HCT116 (cell line): Measurements from ENCODE around the gene SPNS1. TPM values are rescaled to one million over a fixed set of nuclear protein-coding genes. Genes with fewer than 3 reads are reported as not detected.

Source experiments
- ATAC-seq: fragments of 200-7000 bp; cut with Tn5 transposase; 2 replicates; pipeline ENCODE4 v1.9.1; 2020; ENCODE audit warnings: mild to moderate bottlenecking, moderate library complexity
- Bru-seq: library from RNA; stranded (reverse); fragments of 400-500 nt; gene quantifications from one replicate; lab custom pipeline; 2021; lab: Mats Ljungman, UMichigan
- BruChase-seq, 2 experiments: library from RNA; stranded (reverse); fragments of 400-500 nt; gene quantifications; one replicate each; lab custom pipeline; 2021; lab: Mats Ljungman, UMichigan
- BruUV-seq: library from RNA; stranded (reverse); fragments of 400-500 nt; replicated peaks from 2 replicates; lab custom pipeline; 2021; lab: Mats Ljungman, UMichigan
- CTCF ChIA-PET: fragments of 300-600 bp; sonication (Branson Sonifier 250); formaldehyde crosslinking; loops from one replicate; lab custom pipeline; 2021; ENCODE audit warnings: antibody characterized with exemption; lab: Charles Lee
- POLR2A ChIA-PET: fragments of 300-600, 350-600 bp; sonication (Branson Sonifier 250); formaldehyde crosslinking; loops from one replicate; lab custom pipeline; 2021; ENCODE audit warnings: antibody characterized with exemption; lab: Charles Lee
- RAD21 ChIA-PET, 2 experiments: fragments of 300-600 bp; sonication (Branson Sonifier 250); formaldehyde crosslinking; loops; one replicate each; lab custom pipeline; 2023; ENCODE audit warnings: low total read pairs in 2 of 2; ENCODE audit not compliant: uncharacterized antibody in 2 of 2, unreplicated experiment in 2 of 2, low non-redundant PET in 1 of 2; lab: Charles Lee
- DNase-seq: peaks from one replicate; pipeline ENCODE4 v3.0.0-alpha.2; 2010; ENCODE audit warnings: low read depth, low spot score
- H2AFZ ChIP-seq: fragments of 200-600 bp; shearing (Covaris generic), sonication (generic); 2 replicates; pipeline ENCODE4 v1.6.1; 2017; ENCODE audit warnings: low read depth, mixed run types, mixed read lengths, antibody characterized with exemption, low read length; ENCODE audit not compliant: poor library complexity, severe bottlenecking
- H3K27ac ChIP-seq: 2 replicates; pipeline ENCODE4 v1.5.1; 2012; ENCODE audit warnings: low read depth, low read length
- H3K27me3 ChIP-seq: fragments of 200-600 bp; sonication (generic); 2 replicates; pipeline ENCODE4 v1.6.1; 2016; ENCODE audit warnings: mixed run types, low read length, mixed read lengths; ENCODE audit not compliant: insufficient read depth
- H3K36me3 ChIP-seq, 2 experiments: fragments of 200-500 bp in 1 of 2; fragments of 200-600 bp in 1 of 2; sonication (Bioruptor generic) in 1 of 2; sonication (generic) in 1 of 2; 2 replicates each; pipeline versions ENCODE4 v1.5.1 to v1.6.1; 2014 to 2016; ENCODE audit warnings: low read length in 2 of 2, inconsistent platforms in 1 of 2, mixed read lengths in 1 of 2, mixed run types in 1 of 2; ENCODE audit not compliant: insufficient read depth in 2 of 2, control insufficient read depth in 1 of 2
- H3K4me1 ChIP-seq, 2 experiments: fragments of 200-600 bp in 1 of 2; sonication (generic) in 1 of 2; 2 replicates each; pipeline versions ENCODE4 v1.5.1 to v1.6.1; 2012 to 2017; ENCODE audit warnings: low read length in 2 of 2, inconsistent platforms in 1 of 2, mild to moderate bottlenecking in 1 of 2, mixed read lengths in 1 of 2, mixed run types in 1 of 2, moderate library complexity in 1 of 2; ENCODE audit not compliant: insufficient read depth in 2 of 2, control insufficient read depth in 1 of 2
- H3K4me2 ChIP-seq: fragments of 200-600 bp; sonication (generic); 2 replicates; pipeline ENCODE4 v1.6.1; 2017; ENCODE audit warnings: mixed run types, low read length, mixed read lengths
- H3K4me3 ChIP-seq, 2 experiments: fragments of 200-600 bp in 1 of 2; sonication (generic) in 1 of 2; replicated peaks in 1 of 2; 2 replicates each; pipeline ENCODE4 v1.5.1; 2011 to 2016; ENCODE audit warnings: low read length in 2 of 2, control low read depth in 1 of 2, low read depth in 1 of 2, mild to moderate bottlenecking in 1 of 2, mixed read lengths in 1 of 2, mixed run types in 1 of 2
- H3K79me2 ChIP-seq: fragments of 200-600 bp; sonication (generic); 2 replicates; pipeline ENCODE4 v1.6.1; 2017; ENCODE audit warnings: mild to moderate bottlenecking, mixed run types, low read length, moderate library complexity, mixed read lengths; ENCODE audit not compliant: insufficient read depth
- H3K9ac ChIP-seq: fragments of 200-600 bp; sonication (generic); 2 replicates; pipeline ENCODE4 v1.6.1; 2016; ENCODE audit warnings: low read length, mixed read lengths
- H3K9me2 ChIP-seq: fragments of 200-600 bp; sonication (generic), shearing (Covaris generic); 2 replicates; pipeline ENCODE4 v1.6.1; 2017; ENCODE audit warnings: mixed run types, mild to moderate bottlenecking, moderate library complexity; ENCODE audit not compliant: insufficient read depth
- H3K9me3 ChIP-seq, 2 experiments: fragments of 200-500 bp in 1 of 2; fragments of 200-600 bp in 1 of 2; sonication (Bioruptor generic) in 1 of 2; sonication (generic) in 1 of 2; 2 replicates each; pipeline ENCODE4 v1.6.1; 2014 to 2017; ENCODE audit warnings: low read length in 2 of 2, mixed read lengths in 2 of 2, inconsistent platforms in 1 of 2, low read depth in 1 of 2, mild to moderate bottlenecking in 1 of 2, mixed run types in 1 of 2, moderate library complexity in 1 of 2; ENCODE audit not compliant: control insufficient read depth in 1 of 2, insufficient read depth in 1 of 2
- H4K20me1 ChIP-seq: fragments of 200-600 bp; sonication (generic), shearing (Covaris generic); 2 replicates; pipeline ENCODE4 v1.6.1; 2017; ENCODE audit warnings: mixed run types, mild to moderate bottlenecking, moderate library complexity; ENCODE audit not compliant: insufficient read depth
- CBX3 ChIP-seq: IDR thresholded peaks from 2 replicates; pipeline ENCODE4 v1.6.1; 2012; ENCODE audit warnings: low read depth
- EZH2 ChIP-seq: fragments of 200-600 bp; sonication (generic); IDR thresholded peaks from 2 replicates; pipeline ENCODE4 v1.6.1; 2017; ENCODE audit warnings: antibody characterized with exemption, mixed run types
- JUND ChIP-seq: IDR thresholded peaks from 2 replicates; pipeline ENCODE4 v1.6.1; 2012
- POLR2A ChIP-seq: IDR thresholded peaks from 2 replicates; pipeline ENCODE4 v1.7.0; 2011; ENCODE audit warnings: borderline replicate concordance; ENCODE audit not compliant: insufficient read depth, insufficient read length; ENCODE audit errors: extremely low read depth
- POLR2AphosphoS5 ChIP-seq: IDR thresholded peaks from 2 replicates; pipeline ENCODE4 v1.6.1; 2011; ENCODE audit warnings: mild to moderate bottlenecking, low read depth, low read length, moderate library complexity
- SIN3A ChIP-seq: IDR thresholded peaks from 2 replicates; pipeline ENCODE4 v1.6.1; 2012; ENCODE audit warnings: low read depth
- SP1 ChIP-seq: IDR thresholded peaks from 2 replicates; pipeline ENCODE4 v1.6.1; 2012; ENCODE audit warnings: low read depth
- SRF ChIP-seq: IDR thresholded peaks from 2 replicates; pipeline ENCODE4 v1.6.1; 2012; ENCODE audit warnings: low read depth
- TCF7L2 ChIP-seq: IDR thresholded peaks from 2 replicates; pipeline ENCODE4 v1.7.0; 2011; ENCODE audit warnings: borderline replicate concordance, inconsistent platforms; ENCODE audit not compliant: insufficient read depth, insufficient read length; ENCODE audit errors: extremely low read depth
- YY1 ChIP-seq: IDR thresholded peaks from 2 replicates; pipeline ENCODE4 v1.6.1; 2011; ENCODE audit warnings: low read length, low read depth, moderate library complexity, mild to moderate bottlenecking; ENCODE audit not compliant: insufficient replicate concordance; ENCODE audit errors: extremely low read depth
- ZFX ChIP-seq: fragments of 450-650 bp; IDR thresholded peaks from 2 replicates; pipeline ENCODE4 v1.6.1; 2017
- ZNF274 ChIP-seq: fragments of 200-500 bp; sonication (Bioruptor generic); IDR thresholded peaks from 2 replicates; pipeline ENCODE4 v1.6.1; 2014; ENCODE audit warnings: mild to moderate bottlenecking, low read depth, low read length, inconsistent platforms
- intact Hi-C: fragments of 100-400 bp; cut with micrococcal nuclease; formaldehyde crosslinking; loops from 2 replicates; pipeline ENCODE4 v1.10.0; 2022
- long read RNA-seq: library from polyadenylated mRNA; unstranded; transcript quantifications from one replicate; pipeline ENCODE4 v2.0.0, GENCODE V29; 2021; ENCODE audit not compliant: unreplicated experiment
- polyA plus RNA-seq: library from polyadenylated mRNA; unstranded; fragments of >200 nt; gene quantifications from 2 replicates; pipeline ENCODE4 v1.2.1, GENCODE V29; 2012; ENCODE audit warnings: missing spikeins
- total RNA-seq: library from RNA; stranded (reverse); gene quantifications from one replicate; pipeline ENCODE4 v1.2.1, GENCODE V29; 2021; ENCODE audit not compliant: unreplicated experiment
- TF ChIP-seq, protein P1 (sequence below): IDR thresholded peaks from 2 replicates; pipeline ENCODE4 v1.6.1; 2012; ENCODE audit warnings: low read depth
- TF ChIP-seq, protein P2 (sequence below): IDR thresholded peaks from 2 replicates; pipeline ENCODE4 v1.6.1; 2011; ENCODE audit warnings: mild to moderate bottlenecking, low read length, moderate library complexity; ENCODE audit not compliant: insufficient replicate concordance; ENCODE audit errors: extremely low read depth
- TF ChIP-seq, protein P3 (sequence below): IDR thresholded peaks from 2 replicates; pipeline ENCODE4 v1.6.1; 2012

The SPNS1 gene, protein sequence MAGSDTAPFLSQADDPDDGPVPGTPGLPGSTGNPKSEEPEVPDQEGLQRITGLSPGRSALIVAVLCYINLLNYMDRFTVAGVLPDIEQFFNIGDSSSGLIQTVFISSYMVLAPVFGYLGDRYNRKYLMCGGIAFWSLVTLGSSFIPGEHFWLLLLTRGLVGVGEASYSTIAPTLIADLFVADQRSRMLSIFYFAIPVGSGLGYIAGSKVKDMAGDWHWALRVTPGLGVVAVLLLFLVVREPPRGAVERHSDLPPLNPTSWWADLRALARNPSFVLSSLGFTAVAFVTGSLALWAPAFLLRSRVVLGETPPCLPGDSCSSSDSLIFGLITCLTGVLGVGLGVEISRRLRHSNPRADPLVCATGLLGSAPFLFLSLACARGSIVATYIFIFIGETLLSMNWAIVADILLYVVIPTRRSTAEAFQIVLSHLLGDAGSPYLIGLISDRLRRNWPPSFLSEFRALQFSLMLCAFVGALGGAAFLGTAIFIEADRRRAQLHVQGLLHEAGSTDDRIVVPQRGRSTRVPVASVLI
- total RNA-seq, result 32.3 TPM
- 16.7 and 23.2 TPM in 2 replicates for polyA plus RNA-seq
- Bru-seq, nascent RNA, result percentile 52 among the genes with signal in this experiment
- BruChase-seq, experiment 1, labeled RNA remaining after a 6-hour chase, result percentile 93 among the genes with signal in this experiment
- percentile 84 among the genes with signal in this experiment for BruChase-seq, experiment 2, labeled RNA remaining after a 2-hour chase
- long read RNA-seq, transcript SPNS1-203 (11 exons, 2,027 nt), result minor isoform, 5 of 69 reads
- long read RNA-seq, transcript SPNS1-201 (12 exons, 2,208 nt), result major isoform, 29 of 69 reads
- long read RNA-seq, transcript SPNS1-202 (13 exons, 2,102 nt), result minor isoform, 9 of 69 reads
- long read RNA-seq, partial matches to known transcripts, result 10 of 69 reads
- long read RNA-seq, other reads (novel, unspliced or antisense), result 13 of 69 reads

DNA sequence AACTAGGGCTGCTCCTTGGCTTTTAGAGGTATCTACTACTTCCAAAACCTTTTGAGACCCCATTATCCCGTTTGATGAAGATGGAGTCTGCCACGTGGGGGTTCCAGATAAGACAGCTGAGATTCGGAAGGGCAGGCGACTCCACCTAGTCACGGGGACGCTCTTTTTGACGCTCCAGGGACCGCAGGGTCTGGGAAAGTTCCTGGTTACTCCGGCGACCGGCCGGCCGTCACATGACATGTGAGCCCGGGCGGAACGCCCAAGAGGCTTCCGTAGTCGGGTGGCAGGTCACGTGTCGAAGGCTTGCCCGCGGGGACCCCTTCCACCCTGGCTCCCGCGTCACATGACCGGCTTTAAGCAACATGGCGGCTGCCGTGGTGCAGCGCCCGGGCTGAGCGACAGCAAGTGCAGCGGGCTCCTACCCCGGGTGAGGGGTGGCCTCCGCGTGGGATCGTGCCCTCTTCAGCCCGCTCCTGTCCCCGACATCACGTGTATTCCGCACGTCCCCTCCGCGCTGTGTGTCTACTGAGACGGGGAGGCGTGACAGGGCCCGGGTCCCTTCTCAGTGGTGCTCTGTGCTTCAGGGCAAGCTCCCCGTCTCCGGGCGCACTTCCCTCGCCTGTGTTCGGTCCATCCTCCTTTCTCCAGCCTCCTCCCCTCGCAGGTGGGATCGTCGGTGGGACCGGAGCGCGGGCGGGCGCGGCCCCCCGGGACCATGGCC is at the start of gene SPNS1:
SPNS1 (plus strand) TSS at position 342 of the 721 bp plus-strand sequence; CDS start at position 716, 374 bp downstream.
- BruUV-seq, result no TSS peak
- no peaks in the 10 kb centered on the region for H4K20me1 ChIP-seq
- intact Hi-C loops, result loop anchor here (10.0 kb wide), 1 partner anchor 280 kb away; no protein-coding TSS in a partner anchor

More for the DNA sequence above, at the start of gene SPNS1:
- H3K9me2 ChIP-seq, result no peaks in the 10 kb centered on the region
- H2AFZ ChIP-seq, result no peak within 1 kb of the TSS
- ChIA-PET CTCF (interaction anchor here (0.9 to 1.3 kb wide), 3 partner anchors 24 to 128 kb away, joined by 3 to 5 read pairs (median 4); partner anchors contain the start of genes NFATC2IP and TUFM), RAD21 (no interaction called here), POLR2A (no interaction called here)
- peak; percentile 92 for DNase-seq
- peak within 1 kb of the TSS; percentile 88 for H3K4me2 ChIP-seq
- no peaks in the 10 kb centered on the region for H3K36me3 ChIP-seq
- ATAC-seq, result peak; percentile 83
- TF ChIP-seq YY1 (peak; percentile 98), TCF7L2 (peak; percentile 62), SIN3A (peak; percentile 98), CBX3 (peak; percentile 91), SRF (no peak), EZH2 (no peak), ZFX (peak; percentile 67; the same call in 1 of the 2 replicates), JUND (peak; percentile 38; the same call in 1 of the 2 replicates), POLR2A (peak; percentile 49), ZNF274 (no peak), SP1 (peak; percentile 85), POLR2AphosphoS5 (peak; percentile 66)
- TF ChIP-seq, protein P1, sequence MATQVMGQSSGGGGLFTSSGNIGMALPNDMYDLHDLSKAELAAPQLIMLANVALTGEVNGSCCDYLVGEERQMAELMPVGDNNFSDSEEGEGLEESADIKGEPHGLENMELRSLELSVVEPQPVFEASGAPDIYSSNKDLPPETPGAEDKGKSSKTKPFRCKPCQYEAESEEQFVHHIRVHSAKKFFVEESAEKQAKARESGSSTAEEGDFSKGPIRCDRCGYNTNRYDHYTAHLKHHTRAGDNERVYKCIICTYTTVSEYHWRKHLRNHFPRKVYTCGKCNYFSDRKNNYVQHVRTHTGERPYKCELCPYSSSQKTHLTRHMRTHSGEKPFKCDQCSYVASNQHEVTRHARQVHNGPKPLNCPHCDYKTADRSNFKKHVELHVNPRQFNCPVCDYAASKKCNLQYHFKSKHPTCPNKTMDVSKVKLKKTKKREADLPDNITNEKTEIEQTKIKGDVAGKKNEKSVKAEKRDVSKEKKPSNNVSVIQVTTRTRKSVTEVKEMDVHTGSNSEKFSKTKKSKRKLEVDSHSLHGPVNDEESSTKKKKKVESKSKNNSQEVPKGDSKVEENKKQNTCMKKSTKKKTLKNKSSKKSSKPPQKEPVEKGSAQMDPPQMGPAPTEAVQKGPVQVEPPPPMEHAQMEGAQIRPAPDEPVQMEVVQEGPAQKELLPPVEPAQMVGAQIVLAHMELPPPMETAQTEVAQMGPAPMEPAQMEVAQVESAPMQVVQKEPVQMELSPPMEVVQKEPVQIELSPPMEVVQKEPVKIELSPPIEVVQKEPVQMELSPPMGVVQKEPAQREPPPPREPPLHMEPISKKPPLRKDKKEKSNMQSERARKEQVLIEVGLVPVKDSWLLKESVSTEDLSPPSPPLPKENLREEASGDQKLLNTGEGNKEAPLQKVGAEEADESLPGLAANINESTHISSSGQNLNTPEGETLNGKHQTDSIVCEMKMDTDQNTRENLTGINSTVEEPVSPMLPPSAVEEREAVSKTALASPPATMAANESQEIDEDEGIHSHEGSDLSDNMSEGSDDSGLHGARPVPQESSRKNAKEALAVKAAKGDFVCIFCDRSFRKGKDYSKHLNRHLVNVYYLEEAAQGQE, result no peak
- TF ChIP-seq, protein P2, sequence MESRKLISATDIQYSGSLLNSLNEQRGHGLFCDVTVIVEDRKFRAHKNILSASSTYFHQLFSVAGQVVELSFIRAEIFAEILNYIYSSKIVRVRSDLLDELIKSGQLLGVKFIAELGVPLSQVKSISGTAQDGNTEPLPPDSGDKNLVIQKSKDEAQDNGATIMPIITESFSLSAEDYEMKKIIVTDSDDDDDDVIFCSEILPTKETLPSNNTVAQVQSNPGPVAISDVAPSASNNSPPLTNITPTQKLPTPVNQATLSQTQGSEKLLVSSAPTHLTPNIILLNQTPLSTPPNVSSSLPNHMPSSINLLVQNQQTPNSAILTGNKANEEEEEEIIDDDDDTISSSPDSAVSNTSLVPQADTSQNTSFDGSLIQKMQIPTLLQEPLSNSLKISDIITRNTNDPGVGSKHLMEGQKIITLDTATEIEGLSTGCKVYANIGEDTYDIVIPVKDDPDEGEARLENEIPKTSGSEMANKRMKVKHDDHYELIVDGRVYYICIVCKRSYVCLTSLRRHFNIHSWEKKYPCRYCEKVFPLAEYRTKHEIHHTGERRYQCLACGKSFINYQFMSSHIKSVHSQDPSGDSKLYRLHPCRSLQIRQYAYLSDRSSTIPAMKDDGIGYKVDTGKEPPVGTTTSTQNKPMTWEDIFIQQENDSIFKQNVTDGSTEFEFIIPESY, result peak; percentile 86
- TF ChIP-seq, protein P3, sequence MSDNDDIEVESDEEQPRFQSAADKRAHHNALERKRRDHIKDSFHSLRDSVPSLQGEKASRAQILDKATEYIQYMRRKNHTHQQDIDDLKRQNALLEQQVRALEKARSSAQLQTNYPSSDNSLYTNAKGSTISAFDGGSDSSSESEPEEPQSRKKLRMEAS, result peak; percentile 92
- no peaks in the 10 kb centered on the region for H3K9me3 ChIP-seq
- H3K79me2 ChIP-seq, result peaks cover 11% of the 10 kb centered on the region; the same call in 1 of the 2 replicates
- H3K27ac ChIP-seq, result peak within 1 kb of the TSS; percentile 34
- H3K9ac ChIP-seq, result peak within 1 kb of the TSS; percentile 82
- H3K27me3 ChIP-seq, result no peaks in the 10 kb centered on the region
- H3K4me3 ChIP-seq, result peak within 1 kb of the TSS; percentile 97
- H3K4me1 ChIP-seq, result peaks cover 6 to 18% of the 10 kb centered on the region in 2 experiments; a peak in 3 of 4 replicates
